Stimulated activated CD8-positive, alpha-beta memory T cell treated with anti-CD3 and anti-CD28 coated beads, Interleukin-15, amount 100 ng/mL, for 24 hours (primary cell): ENCODE measurements around the gene CHRNA9.
"Not testable (repeated sequence)": the region's sequence is repeated elsewhere in the genome, so short reads cannot be mapped to it uniquely, and the experiment has no call there.

ENCODE experiments used
- DNase-seq: peaks from one replicate; pipeline ENCODE4 v3.0.0-alpha.2; 2020; ENCODE audit warnings: low read depth

CHRNA9 gene

DNA sequence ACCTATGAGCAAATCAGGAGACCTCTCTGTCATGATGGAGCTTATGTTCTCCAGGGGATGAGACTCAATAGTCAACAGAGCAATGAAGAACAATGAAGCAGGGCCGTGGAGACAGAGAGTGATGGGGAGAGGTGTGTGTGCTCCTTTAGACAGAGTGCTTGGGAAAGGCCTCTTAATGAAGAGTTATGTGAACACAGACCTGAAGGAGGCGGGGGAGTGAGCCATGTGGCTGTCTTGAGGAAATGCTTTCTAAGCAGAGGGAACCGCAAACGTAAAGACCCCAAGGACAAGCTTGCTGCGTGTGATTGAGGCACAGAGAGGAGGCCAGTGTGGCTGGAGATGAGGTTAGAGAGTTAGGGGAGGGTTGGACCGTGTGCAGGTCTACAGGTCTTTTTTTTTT, 53.1 kb downstream of the CHRNA9 start:
- DNase-seq, result no peak

DNA sequence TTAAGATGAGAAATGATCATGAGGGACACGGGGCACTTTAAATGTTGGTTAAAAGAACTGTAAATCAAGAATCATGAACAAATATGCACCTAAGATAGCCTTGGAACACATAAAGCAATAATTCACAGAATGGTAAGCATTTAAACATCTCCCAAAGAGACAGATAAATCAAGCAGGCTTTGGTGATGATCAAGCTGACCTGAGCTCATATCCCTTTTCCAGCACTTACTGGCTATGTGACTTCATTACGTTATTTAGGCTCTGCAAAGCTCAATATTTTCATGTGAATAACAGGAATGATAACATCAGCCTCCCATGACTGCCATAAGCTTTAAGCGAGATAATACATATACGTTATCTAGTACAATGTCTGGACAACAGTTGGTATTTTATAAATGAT, 54.9 kb downstream of the CHRNA9 start:
- DNase-seq, result no peak

DNA sequence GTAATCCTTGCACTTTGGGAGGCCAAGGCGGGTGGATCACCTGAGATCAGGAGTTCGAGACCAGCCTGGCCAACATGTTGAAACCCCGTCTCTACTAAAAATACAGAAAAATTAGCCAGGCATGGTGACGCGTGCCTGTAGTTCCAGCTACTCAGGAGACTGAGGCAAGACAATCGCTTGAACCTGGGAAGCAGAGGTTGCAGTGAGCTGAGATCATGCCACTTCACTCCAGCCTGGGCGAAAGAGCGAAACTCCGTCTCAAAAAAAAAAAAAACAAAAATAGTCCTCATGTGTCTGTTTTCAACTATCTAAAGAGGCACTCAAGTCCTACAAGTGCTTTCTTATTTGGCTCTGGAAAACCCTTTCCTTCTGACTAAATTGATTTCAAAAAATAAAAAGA, 57.1 kb downstream of the CHRNA9 start:
- not testable (repeated sequence) for DNase-seq

DNA sequence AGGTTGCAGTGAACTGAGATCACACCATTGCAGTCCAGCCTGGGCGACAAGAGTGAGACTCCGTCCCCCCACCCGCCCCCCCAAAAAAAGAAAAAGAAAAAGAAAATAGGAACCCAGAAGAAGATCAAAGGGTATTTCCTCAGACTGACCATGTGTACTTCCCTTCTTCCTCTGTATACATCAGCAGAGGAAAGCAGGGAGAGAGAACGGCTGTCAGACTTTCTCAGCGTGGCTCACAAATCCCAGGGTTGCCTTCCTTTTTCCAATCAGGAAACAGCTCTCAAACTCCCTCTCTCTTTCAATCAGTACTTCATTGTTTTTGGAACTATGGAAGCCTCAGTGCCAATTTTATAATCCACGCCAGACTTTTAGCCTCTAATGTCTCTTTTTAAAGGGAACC, 59.1 kb downstream of the CHRNA9 start:
- DNase-seq, result no peak

DNA sequence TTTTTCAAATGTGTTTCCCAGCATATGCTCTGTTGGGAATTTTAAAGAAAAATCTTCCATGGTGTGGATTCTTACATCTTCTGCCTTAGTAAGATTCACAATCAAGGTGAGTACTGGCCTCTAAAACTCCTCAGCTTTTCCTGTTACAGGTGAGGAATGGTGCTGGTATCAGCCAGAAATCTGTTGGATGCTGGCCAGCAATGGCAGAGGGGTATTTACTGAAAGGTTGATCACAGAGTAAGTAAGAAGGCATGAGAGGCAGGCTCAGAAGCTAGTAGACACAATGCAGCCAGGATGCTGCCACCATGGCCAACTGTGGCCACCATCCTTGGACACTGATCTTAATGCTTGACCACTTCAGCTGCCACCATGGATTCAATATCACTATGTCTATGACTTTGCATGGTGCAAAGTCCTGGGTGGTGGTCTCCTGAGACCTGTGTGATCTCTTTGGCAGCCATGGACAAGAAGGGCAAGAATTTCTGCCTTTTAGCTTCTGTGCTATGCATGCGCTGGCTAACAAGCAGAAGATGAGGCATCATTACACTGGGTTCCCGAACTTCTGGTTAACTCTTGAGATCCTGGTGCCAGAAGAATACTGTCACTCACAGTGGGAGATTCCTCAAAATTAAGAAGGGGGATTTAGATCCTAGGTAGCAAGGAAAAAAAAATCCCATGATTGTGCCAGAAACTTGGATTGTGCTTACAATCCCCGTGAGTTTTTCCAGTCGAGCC, 60.2 kb downstream of the CHRNA9 start:
- DNase-seq, result no peak

DNA sequence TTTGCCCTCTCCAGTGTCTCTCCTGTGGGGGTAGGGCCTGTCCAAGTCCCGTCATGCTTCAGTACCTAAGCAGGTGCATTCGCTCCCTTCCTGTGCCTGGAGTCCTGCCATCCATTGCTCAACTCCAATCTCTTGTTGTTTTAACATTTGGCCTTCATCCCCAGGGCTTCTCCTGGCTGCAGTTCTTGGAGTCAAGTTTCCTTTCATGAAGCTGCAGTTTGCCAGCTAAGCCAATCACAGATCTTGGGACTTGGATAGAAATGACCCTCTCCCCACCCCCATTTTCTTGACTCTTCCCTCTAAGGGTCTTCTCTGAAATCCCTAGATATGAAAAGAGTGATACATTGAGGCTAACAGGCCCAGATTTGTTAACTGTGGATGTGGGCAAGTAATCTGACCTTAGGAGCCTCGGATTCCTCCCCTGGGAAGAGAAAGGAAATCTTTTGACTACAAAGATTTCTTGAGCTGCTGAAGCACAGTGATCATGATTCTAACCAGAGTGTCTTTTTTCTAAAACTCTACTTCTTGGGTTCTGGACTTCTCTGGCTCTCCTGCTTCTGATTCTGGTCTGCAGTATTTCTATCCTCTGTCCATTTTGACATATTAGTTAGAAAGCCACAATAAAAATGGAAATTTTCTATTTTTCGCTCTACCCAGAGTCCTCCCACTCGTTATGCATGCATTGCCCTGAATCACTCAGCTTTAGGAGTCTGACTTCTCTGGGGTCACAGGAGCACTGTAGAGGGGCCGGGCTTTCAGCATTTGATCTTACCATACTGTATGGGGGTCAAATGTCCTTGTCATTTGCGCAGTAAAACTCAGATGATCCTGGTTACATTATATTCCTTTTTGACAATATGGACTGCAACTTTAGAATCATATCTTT, 61.0 kb downstream of the CHRNA9 start:
- DNase-seq, result no peak

DNA sequence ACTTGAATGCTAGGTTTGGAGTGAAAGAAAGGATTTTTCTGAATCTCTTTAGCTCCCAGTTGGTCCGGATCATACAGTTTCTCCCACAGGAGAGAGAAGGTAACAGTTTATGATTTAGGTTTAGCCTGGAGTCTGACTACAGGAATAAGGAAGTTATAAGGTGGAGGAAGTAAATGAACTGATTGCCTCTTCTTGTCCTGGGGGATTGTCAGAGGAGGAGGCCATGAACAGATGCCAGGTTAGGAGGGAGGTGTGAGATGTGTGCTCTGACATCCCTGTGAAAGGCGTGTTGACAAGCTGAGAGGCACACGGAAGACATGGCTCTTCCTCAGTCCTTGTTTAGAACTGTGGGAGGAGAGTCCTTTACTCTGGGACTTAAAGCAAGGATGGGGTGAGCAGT, 64.4 kb downstream of the CHRNA9 start:
- no peak for DNase-seq

DNA sequence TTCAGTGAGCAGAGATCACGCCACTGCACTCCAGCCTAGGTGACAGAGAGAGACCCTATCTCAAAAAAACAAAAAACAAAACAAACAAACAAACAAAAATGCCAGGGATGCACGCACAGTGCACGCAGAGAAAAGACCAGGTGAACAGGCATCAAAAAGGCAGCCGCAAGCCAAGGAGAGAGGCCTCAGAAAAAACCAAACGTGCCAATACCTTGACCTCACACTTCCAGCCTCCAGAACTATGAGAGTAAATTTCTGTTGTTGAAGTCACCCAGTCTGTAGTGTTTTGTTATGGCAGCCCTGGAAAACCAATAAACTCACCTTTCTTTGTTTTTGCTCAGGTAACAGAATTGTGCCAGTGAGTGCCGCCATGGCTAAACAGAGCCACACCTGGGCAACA, 66.0 kb downstream of the CHRNA9 start:
- no peak for DNase-seq

DNA sequence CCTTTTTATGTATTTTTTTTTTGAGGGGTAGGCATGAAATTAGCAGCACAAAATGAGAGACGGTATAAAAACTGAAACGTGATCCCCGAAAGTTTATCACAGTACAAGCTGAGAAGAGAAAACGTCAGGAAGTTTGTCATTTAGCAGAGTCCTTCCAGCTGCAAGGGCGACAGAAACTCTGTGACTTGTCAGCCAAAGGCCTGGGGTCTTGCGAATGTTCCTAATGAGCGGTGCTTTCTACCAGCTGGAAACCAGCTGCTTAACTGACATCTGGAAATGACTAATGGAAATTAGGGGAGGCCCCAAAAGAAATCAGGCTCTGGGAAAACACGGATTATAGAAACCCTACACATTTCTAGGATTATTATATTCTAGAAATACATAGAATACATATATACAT, 66.5 kb downstream of the CHRNA9 start:
- no peak for DNase-seq

DNA sequence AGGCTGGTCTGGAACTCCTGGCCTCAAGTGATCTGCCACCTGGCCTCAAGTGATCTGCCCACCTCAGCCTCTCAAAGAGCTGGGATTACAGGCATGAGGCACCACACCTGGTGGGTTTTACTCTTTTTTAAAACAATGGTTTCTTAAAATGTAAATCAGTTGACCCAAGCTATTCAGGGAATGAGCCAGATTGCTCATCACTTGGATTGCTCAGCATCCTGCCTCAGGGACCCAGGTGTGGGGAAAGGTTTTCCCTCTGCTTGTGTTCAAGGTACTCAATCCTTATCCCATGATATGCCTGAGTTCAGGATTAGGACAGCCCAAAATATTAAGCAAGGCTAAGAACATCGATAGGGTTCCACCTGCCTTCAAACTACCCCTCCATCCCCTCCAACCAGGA, 67.4 kb downstream of the CHRNA9 start:
- DNase-seq, result no peak

DNA sequence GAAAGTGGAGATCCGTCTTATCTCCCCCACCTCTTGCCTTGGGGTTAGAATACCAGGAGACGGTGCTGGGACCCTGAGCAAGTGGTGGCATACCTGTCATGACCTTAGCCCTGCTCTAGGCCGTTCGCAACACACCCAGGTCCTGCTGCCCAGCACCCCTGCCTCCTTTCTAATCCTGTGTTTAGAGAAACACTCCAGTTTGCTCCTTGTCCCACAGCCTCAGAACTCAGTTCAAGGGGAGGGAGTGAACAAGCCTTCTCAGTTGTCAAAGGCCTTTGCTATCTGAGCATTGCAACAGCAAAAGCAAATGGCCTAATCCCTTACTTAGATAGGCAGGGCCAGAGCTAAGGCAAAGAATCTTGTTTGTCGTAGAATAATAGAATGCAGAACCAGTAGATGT, 67.9 kb downstream of the CHRNA9 start:
- DNase-seq, result no peak
